Right lobe of liver (tissue), 6 donors: ENCODE measurements around the gene HSD17B13. TPM values are rescaled to one million over a fixed set of nuclear protein-coding genes. Genes with fewer than 3 reads are reported as not detected.

ENCODE experiments used
- ATAC-seq, 4 donors: fragments of 200-7000 bp; cut with Tn5 transposase; one replicate each; pipeline ENCODE4 v1.9.1; 2020; ENCODE audit warnings: mild to moderate bottlenecking in 4 of 4, moderate library complexity in 4 of 4
- DNase-seq, 3 donors: peaks; one replicate each; pipeline ENCODE4 v3.0.0-alpha.2; 2020
- H3K27ac ChIP-seq, 3 donors: fragments of 200-600 bp; one replicate each; pipeline ENCODE4 v1.8.0; 2022
- H3K27me3 ChIP-seq, 2 donors: fragments of 200-600 bp; one replicate each; pipeline ENCODE4 v1.8.0; 2022
- H3K36me3 ChIP-seq, 4 donors: fragments of 200-600 bp; sonication (generic) in 1 of 4; one replicate each; pipeline versions ENCODE4 v1.5.1 to v1.8.0; 2017 to 2022; ENCODE audit warnings: control low read depth in 1 of 4
- H3K4me1 ChIP-seq, 4 donors: fragments of 200-600 bp; sonication (generic) in 1 of 4; one replicate each; pipeline versions ENCODE4 v1.5.1 to v1.8.0; 2017 to 2022; ENCODE audit warnings: control low read depth in 1 of 4
- H3K4me3 ChIP-seq, 3 donors: fragments of 200-600 bp; one replicate each; pipeline ENCODE4 v1.8.0; 2022
- H3K9me3 ChIP-seq, 4 donors: fragments of 200-600 bp; sonication (generic) in 1 of 4; one replicate each; pipeline versions ENCODE4 v1.5.1 to v1.8.0; 2017 to 2022; ENCODE audit warnings: control low read depth in 1 of 4
- CTCF ChIP-seq, 4 donors: fragments of 200-600 bp in 3 of 4; fragments of 450-650 bp in 1 of 4; IDR thresholded peaks; one replicate each; pipeline versions ENCODE4 v1.5.1 to v1.8.0; 2016 to 2022; ENCODE audit warnings: antibody characterized with exemption in 4 of 4, mild to moderate bottlenecking in 2 of 4
- POLR2A ChIP-seq: fragments of 450-650 bp; IDR thresholded peaks from one replicate; pipeline ENCODE4 v1.6.1; 2017; ENCODE audit warnings: antibody characterized with exemption, mild to moderate bottlenecking
- WGBS: methylation state at CpG from one replicate; pipeline ENCODE4 v1.1.6; 2018; ENCODE audit warnings: low coverage, low lambda C conversion rate; ENCODE audit not compliant: insufficient coverage; ENCODE audit errors: missing lambda C conversion rate; 5-methylcytosine and 5-hydroxymethylcytosine counted together
- intact Hi-C, 2 donors: fragments of 100-400 bp; cut with DNase I; formaldehyde crosslinking; loops; one replicate each; pipeline versions ENCODE4 v1.11.2 to v1.14.1; 2022
- total RNA-seq, 6 experiments: library from RNA; depleted of rRNA in 2 of 6; stranded (reverse); fragments of >200 nt in 2 of 6; fragmentation: NEBNext Ultra II Directional in 3 of 6; extraction: Animal tissue kit (Norgen Biotek cat#: 25700) in 3 of 6; gene quantifications; one replicate each; pipeline versions ENCODE4 v1.1.0 to v1.2.4, GENCODE V29; 2016 to 2023
- donor health status: DM: no; HTN: yes; CAD: no.
- donor health status: DM: no; HTN: no; CAD: no.
- donor health status: DM: no; HTN: no; CAD: no.
- donor health status: DM: no; HTN: yes; CAD: no.
- donor health status: DM: no; HTN: yes; CAD: no.

The HSD17B13 gene
- total RNA-seq, 6 experiments from 2014 or later, result 27.1 to 181 (median 65.3) TPM

- TF ChIP-seq CTCF (IDR thresholded peaks at IDR 0.05) (no peak), POLR2A (no peak)
- Histone ChIP-seq H3K27me3 (no peaks in the 10 kb centered on the region), H3K27ac (no peak overlapping the region), H3K4me1 (peaks cover 0 to 17% (median 8%) of the 10 kb centered on the region in 4 donors), H3K4me3 (no peak overlapping the region), H3K9me3 (no peaks in the 10 kb centered on the region), H3K36me3 (no peaks in the 10 kb centered on the region)
- DNase-seq (no peak), ATAC-seq (no peak)
- intact Hi-C loops, result no loop called here
Observed at GRCh38 chr4:87274327-87274726, 48.4 kb downstream of the HSD17B13 start.

DNA sequence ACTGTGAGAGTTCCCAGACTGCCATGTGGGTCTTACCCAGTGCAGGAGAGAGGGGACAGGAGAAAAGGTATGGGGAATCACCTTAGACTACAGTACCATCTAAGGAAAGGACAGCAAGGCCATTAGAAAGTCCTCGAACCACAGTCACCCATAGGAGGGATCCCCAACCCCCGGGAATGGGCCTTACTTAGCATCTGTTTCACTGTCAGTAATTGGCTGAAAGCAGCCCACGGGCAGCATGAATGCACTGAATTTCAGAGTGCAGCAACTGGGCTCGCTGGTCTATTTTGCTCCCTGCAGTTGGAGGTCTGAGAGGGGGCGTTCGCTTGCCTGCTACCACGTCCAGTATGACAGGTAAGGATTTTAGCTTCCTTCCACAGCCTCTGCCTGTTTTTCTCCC is 51.9 kb downstream of the HSD17B13 start:
- ATAC-seq, result no peak
- TF ChIP-seq POLR2A (no peak), CTCF (IDR thresholded peaks at IDR 0.05) (no peak)
- DNase-seq, result no peak
- no peaks in the 10 kb centered on the region for H3K36me3 ChIP-seq
- no peaks in the 10 kb centered on the region for H3K9me3 ChIP-seq
- H3K4me1 ChIP-seq, result no peaks in the 10 kb centered on the region
- no peak overlapping the region for H3K27ac ChIP-seq
- no peak overlapping the region for H3K4me3 ChIP-seq
- no peaks in the 10 kb centered on the region for H3K27me3 ChIP-seq
- intact Hi-C loops, result no loop called here
- 96% methylated on average over 3 of the region's 7 CpGs for WGBS

DNA sequence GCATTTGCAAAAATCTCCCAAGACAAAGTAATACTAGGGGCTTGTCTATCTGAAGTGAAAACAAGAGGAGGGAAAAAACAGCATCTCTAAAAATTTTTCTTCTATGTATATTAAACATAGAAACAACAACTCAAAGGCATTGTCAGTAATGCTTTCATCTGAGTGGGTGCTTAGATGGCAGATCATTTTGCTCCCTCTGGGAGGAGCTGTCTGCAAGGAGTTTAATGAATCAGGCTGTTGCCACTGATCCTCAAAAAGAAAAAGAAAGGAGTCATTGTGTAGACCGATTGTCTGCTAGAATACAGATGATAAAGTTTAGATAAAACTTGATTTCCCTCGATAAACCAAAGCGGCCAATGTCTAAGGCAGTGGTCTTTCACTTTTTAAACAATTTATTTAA is 52.5 kb downstream of the HSD17B13 start:
- WGBS, result 13% methylated on average over 3 of the region's 3 CpGs
- ATAC-seq (peak; percentile 91 to 97 (median 95)), DNase-seq (no peak)
- no peaks in the 10 kb centered on the region for H3K4me1 ChIP-seq
- TF ChIP-seq CTCF (IDR thresholded peaks at IDR 0.05), result peak; percentile 55 to 75 (median 72)
- TF ChIP-seq POLR2A, result no peak
- H3K27me3 ChIP-seq, result no peaks in the 10 kb centered on the region
- H3K27ac ChIP-seq, result no peak overlapping the region
- no peak overlapping the region for H3K4me3 ChIP-seq
- H3K9me3 ChIP-seq, result no peaks in the 10 kb centered on the region
- intact Hi-C loops, result no loop called here
- H3K36me3 ChIP-seq, result no peaks in the 10 kb centered on the region

DNA sequence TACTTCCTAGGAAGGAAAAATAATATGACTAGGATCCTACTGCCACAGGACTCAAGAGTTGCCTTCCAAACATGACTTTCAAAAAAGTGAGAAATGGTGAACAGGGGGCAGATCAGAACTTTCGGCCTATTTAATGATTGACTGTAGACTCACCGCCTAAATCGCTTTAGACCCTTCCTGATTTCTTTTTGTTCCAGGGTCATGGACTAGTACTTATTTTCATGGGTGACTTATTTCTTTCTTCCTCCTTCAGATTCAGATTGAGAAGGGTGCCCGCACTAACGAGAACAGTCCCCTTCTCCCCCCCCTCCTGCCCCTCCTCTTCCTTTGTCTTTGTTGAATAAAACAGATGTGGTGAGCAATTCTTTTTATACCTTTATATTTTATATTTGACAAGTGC is 54.3 kb downstream of the HSD17B13 start:
- Histone ChIP-seq H3K27ac (no peak overlapping the region), H3K4me3 (no peak overlapping the region), H3K4me1 (no peaks in the 10 kb centered on the region), H3K27me3 (no peaks in the 10 kb centered on the region), H3K36me3 (no peaks in the 10 kb centered on the region), H3K9me3 (no peaks in the 10 kb centered on the region)
- no peak for DNase-seq
- intact Hi-C loops, result no loop called here
- no peak for TF ChIP-seq CTCF (IDR thresholded peaks at IDR 0.05)
- TF ChIP-seq POLR2A, result no peak
- WGBS, result 78% methylated on average over 5 of the region's 5 CpGs
- no peak for ATAC-seq

DNA sequence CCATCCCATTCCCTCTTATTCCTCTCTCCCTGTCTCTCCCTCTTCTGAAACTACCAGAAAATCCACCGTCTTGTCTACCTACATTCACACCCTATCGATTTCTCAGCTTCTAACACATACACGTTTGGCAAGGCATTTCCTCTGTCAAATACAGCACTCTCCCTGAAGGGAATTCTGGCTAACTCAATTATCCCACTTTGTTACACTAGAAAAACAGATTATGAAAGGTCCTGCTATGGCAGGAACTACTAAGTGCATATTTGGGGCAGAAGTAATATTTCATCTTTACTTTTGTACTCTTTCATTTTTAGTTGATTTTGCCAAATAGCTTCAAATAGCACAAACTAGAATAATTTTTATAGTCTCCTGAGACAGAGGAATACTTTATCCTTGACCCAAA is 55.7 kb downstream of the HSD17B13 start:
- DNase-seq (no peak), ATAC-seq (no peak)
- no peak overlapping the region for H3K4me3 ChIP-seq
- no peak overlapping the region for H3K27ac ChIP-seq
- no peaks in the 10 kb centered on the region for H3K4me1 ChIP-seq
- WGBS, result 72% methylated on average over 3 of the region's 3 CpGs
- intact Hi-C loops, result no loop called here
- H3K27me3 ChIP-seq, result no peaks in the 10 kb centered on the region
- no peaks in the 10 kb centered on the region for H3K36me3 ChIP-seq
- H3K9me3 ChIP-seq, result no peaks in the 10 kb centered on the region
- TF ChIP-seq POLR2A, result no peak
- no peak for TF ChIP-seq CTCF (IDR thresholded peaks at IDR 0.05)
